Stimulated activated CD8-positive, alpha-beta memory T cell treated with anti-CD3 and anti-CD28 coated beads, Interleukin-7, amount 100 ng/mL, for 24 hours (primary cell): Measurements from ENCODE around the gene NCL.
"Not testable (repeated sequence)": the region's sequence is repeated elsewhere in the genome, so short reads cannot be mapped to it uniquely, and the experiment has no call there.

Experiments used
- DNase-seq: peaks from one replicate; pipeline ENCODE4 v3.0.0-alpha.2; 2020; ENCODE audit warnings: low read depth

NCL gene

GRCh38 chr2:231405601-231406367 lies 58.5 kb downstream of the NCL start:
- not testable (repeated sequence) for DNase-seq

GRCh38 chr2:231404183-231404578 lies 60.1 kb downstream of the NCL start:
- not testable (repeated sequence) for DNase-seq
